BJ (cell line): ENCODE data around the gene DEFB112. TPM values are rescaled to one million over a fixed set of nuclear protein-coding genes. Genes with fewer than 3 reads are reported as not detected.

Source experiments
- CTCF ChIA-PET: fragments of 350-600 bp; formaldehyde crosslinking; extraction: SDS; loops from one replicate; lab custom pipeline; 2021; ENCODE audit warnings: antibody characterized with exemption, inconsistent platforms; lab: Yijun Ruan, JAX
- POLR2A ChIA-PET: fragments of 300-600 bp; sonication (Branson Sonifier 250); formaldehyde crosslinking; extraction: SDS; loops from one replicate; lab custom pipeline; 2021; ENCODE audit warnings: antibody characterized with exemption; lab: Charles Lee
- DNase-seq: peaks from one replicate; pipeline ENCODE4 v3.0.0-alpha.2; 2011; ENCODE audit warnings: low read depth
- H3K27me3 ChIP-seq: 2 replicates; pipeline ENCODE4 v1.6.0; 2011; ENCODE audit warnings: low read length; ENCODE audit not compliant: control insufficient read depth, insufficient read depth
- H3K36me3 ChIP-seq: 2 replicates; pipeline ENCODE4 v1.5.1; 2011; ENCODE audit warnings: low read length; ENCODE audit not compliant: control insufficient read depth, insufficient read depth
- H3K4me3 ChIP-seq: 2 replicates; pipeline ENCODE4 v1.5.1; 2011; ENCODE audit warnings: low read depth, mild to moderate bottlenecking, control low read depth, low read length
- CTCF ChIP-seq: IDR thresholded peaks from 2 replicates; pipeline ENCODE4 v1.5.1; 2011; ENCODE audit warnings: low read depth, mild to moderate bottlenecking, control low read depth, inconsistent platforms, low read length, moderate library complexity; ENCODE audit not compliant: insufficient read depth
- polyA plus RNA-seq: library from polyadenylated mRNA; depleted of rRNA; stranded (reverse); fragments of >200 nt; gene quantifications from 2 replicates; pipeline ENCODE4 v1.2.3, GENCODE V29; 2011

Gene DEFB112
- polyA plus RNA-seq, 1 experiment = not detected

- no peak for DNase-seq
- ChIA-PET POLR2A (no interaction called here), CTCF (no interaction called here)
- no peaks in the 10 kb centered on the region for H3K27me3 ChIP-seq
- H3K4me3 ChIP-seq = no peak overlapping the region
- no peak for TF ChIP-seq CTCF
- no peaks in the 10 kb centered on the region for H3K36me3 ChIP-seq
Observed at GRCh38 chr6:50047026-50047425, 2.7 kb downstream of the DEFB112 start.

- H3K4me3 ChIP-seq = no peak overlapping the region
- ChIA-PET POLR2A (interaction anchor here (0.6 to 0.7 kb wide), 2 partner anchors 19 to 104 kb away, joined by 3 to 4 read pairs; partner anchors contain the start of gene DEFB112), CTCF (interaction anchor here (1.2 kb wide), 1 partner anchor 13 kb away, joined by 3 read pairs; no protein-coding TSS in a partner anchor)
- H3K27me3 ChIP-seq = no peaks in the 10 kb centered on the region
- no peak for DNase-seq
- H3K36me3 ChIP-seq = no peaks in the 10 kb centered on the region
- TF ChIP-seq CTCF = 0 out of 2 replicates have a peak, but pooled peaks have one; percentile 17
Observed at GRCh38 chr6:50030777-50031562, 18.8 kb downstream of the DEFB112 start.

- Histone ChIP-seq H3K4me3 (no peak overlapping the region), H3K27me3 (no peaks in the 10 kb centered on the region), H3K36me3 (no peaks in the 10 kb centered on the region)
- CTCF ChIA-PET = interaction anchor here (1.2 kb wide), 1 partner anchor 13 kb away, joined by 3 read pairs; no protein-coding TSS in a partner anchor
- POLR2A ChIA-PET = no interaction called here
- DNase-seq = no peak
- TF ChIP-seq CTCF = no peak
Observed at GRCh38 chr6:50030350-50030749, 19.4 kb downstream of the DEFB112 start.

GRCh38 chr6:50025258-50025657 is 24.5 kb downstream of the DEFB112 start:
- ChIA-PET CTCF (no interaction called here), POLR2A (no interaction called here)
- no peak overlapping the region for H3K4me3 ChIP-seq
- no peaks in the 10 kb centered on the region for H3K27me3 ChIP-seq
- H3K36me3 ChIP-seq = no peaks in the 10 kb centered on the region
- no peak for TF ChIP-seq CTCF
- DNase-seq = no peak

- no peak for TF ChIP-seq CTCF
- H3K27me3 ChIP-seq = no peaks in the 10 kb centered on the region
- DNase-seq = no peak
- H3K36me3 ChIP-seq = no peaks in the 10 kb centered on the region
- no peak within 1 kb of the TSS for H3K4me3 ChIP-seq
- ChIA-PET POLR2A (no interaction called here), CTCF (no interaction called here)
Observed at GRCh38 chr6:50021894-50022293, 27.8 kb downstream of the DEFB112 start, which contains the start of gene DEFB110. Gene DEFB110 (minus strand): TSS chr6:50021994. CDS start chr6:50021935, 59 bp downstream.
